Retina (tissue), 1 donor: ENCODE measurements around the gene HIPK3.
"Not testable (repeated sequence)": the region's sequence is repeated elsewhere in the genome, so short reads cannot be mapped to it uniquely, and the experiment has no call there.

Source experiments
- DNase-seq: peaks from one replicate; pipeline ENCODE4 v3.0.0-alpha.2; 2016

HIPK3 gene

DNA sequence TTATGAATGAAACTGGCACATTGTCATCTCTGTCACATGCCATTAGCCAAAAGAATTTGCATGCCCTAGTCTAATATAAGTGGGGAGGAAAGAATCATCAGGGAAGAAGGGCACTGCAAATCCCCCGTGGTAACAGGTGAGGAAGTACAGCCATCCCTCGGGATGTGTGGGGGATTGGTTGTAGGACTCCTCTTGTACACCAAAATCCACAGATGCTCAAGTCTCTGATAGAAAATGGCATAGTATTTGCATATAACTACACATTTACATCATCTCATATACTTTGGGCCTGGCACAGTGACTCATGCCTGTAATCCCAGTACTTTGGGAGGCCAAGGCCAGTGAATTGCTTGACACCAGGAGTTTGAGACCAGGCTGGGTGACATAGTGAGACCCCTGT is 109.7 kb downstream of the HIPK3 start:
- no peak for DNase-seq

DNA sequence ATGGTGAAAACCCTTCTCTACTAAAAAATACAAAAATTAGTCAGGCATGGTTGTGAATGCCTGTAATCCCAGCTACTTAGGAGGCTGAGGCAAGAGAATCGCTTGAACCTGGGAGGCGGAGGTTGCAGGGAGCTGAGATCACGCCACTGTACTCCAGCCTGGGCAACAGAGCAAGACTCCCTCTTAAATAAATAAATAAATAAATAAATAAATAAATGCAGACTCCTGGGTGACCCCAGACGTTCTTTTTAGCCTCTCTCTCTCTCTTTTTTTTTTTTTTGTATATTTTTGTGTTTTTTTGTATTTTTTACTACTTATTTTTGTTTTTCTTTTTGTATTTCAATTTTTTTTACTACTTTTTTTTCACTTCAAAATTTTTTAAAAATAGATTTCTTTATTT is 111.3 kb downstream of the HIPK3 start:
- DNase-seq, result not testable (repeated sequence)

DNA sequence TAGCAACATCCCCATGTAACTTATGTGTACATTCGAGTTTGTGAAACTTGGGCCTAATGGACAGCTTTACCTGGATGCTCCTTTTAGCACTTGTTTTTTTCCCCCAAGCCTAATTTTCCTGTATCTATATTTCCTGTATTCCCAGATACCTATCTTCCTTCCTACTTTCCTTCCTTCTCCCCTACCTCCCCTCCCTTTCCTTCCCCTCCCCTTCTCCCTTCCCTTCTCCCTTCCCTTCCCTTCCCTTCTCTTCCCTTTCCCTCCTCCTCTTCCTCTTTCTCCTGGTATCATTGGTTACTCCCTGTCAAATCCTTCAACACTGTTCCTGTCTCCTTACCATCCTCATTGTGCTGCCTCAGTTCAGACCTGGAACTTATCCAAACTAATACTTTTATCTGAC is 111.8 kb downstream of the HIPK3 start:
- no peak for DNase-seq

DNA sequence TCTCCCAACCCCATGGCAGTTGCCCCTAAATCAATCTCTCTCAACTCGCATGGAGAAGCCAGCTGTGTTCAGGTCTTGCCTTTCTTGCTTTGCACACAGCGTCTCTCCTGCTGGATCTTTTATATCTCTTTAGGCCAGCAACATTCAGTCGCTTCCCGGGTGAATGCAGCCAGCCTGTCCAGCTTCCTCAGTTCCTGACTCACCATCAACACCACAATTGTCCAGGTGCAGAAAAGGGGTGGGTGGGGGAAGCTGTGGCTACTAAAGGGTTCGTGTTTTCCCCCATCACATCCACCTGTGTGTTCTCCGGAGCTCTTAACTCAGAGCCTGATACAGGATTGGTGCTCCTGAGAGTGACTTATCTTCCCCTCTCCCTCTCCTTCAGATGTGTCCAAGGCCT is 116.5 kb downstream of the HIPK3 start:
- DNase-seq, result no peak

- DNase-seq, result no peak
Measured at GRCh38 chr11:33375236-33375635, 118.1 kb downstream of the HIPK3 start.

DNA sequence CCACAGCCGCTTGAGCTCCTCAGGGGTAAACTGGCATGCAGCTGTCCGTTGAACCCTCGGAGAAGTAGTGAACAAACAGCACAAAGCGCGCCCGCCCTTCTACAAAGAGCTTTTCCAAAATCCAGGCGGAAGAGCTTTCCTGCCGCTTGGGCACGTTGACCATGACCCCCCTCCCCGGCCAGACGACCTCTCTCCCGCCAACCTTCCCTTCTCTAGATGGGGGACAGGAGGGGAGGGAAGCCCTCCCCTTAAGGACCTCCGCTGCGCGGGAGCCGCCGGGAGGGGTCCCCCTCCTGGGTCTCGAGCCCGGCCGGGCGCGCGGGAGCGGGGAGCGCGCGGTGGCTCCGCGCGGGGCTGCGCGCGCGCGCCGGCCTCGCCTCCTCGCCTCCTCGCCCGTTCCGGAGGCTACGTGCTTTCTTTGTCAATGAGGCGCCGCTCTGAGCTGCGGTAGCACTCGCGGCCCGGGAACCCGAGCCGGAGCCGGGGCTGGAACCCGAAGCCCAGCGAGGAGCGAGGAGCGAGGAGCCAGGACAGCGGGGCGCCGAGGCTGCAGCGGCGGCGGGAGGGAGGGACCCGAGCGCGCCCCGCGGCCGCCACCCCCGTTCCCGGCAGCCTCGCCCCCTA is 118.6 kb downstream of the HIPK3 start, which contains the start of gene KIAA1549L:
TSS of gene KIAA1549L (plus strand) at position 421 of the 624 bp plus-strand sequence.
- DNase-seq, result peak; percentile 79

DNA sequence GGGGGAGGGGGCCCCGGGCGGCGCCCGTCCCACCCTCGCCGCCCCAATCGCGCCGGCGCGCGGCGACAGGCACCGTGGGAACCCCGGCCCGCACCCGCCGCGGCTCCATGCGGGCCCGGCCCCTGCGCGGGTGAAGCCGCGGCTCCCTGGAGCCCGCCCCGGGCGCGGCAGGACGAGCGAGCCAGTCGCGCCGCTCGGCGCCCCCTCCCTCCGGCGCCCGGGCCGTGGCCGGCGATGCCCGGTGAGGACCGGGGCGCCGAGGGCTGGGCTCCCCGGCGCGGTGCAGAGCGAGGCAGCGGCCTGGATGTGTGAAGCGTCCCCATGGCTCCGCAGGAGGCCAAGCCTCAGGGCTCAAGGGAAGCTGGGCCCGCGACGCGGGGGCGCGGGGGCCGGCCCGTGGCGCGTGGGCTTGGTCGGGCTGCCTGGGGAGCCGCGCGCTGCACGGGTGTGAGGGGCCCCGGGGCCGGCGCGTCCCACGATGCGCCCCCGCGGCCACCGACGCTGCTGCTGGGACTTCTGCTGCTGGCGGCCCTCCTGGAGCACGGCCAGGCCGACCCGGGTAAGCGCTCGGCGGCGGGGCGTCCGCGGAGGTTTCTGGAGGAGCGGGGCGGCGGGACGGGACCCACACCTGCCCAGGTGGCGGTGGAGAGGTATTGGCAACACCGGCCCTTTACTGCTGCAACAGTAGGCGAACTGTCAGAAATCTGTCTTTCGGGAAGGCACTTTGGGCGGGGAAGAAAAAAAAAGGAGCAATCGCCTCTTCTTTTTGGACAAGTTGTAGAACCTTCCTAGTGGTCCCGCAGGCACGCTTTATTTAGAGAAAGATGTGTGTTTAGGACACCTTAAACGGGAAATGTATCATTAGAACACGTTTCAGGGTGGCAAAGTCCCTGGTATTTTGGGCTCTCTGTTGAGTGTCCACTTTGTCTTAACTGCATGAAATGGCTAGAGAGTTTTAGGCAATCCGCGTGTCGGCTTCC is 119.4 kb downstream of the HIPK3 start:
- DNase-seq, result peak; percentile 61

GRCh38 chr11:33377412-33378370 is 120.5 kb downstream of the HIPK3 start:
- peak; percentile 10 for DNase-seq

GRCh38 chr11:33379947-33380346 is 122.8 kb downstream of the HIPK3 start:
- no peak for DNase-seq

DNA sequence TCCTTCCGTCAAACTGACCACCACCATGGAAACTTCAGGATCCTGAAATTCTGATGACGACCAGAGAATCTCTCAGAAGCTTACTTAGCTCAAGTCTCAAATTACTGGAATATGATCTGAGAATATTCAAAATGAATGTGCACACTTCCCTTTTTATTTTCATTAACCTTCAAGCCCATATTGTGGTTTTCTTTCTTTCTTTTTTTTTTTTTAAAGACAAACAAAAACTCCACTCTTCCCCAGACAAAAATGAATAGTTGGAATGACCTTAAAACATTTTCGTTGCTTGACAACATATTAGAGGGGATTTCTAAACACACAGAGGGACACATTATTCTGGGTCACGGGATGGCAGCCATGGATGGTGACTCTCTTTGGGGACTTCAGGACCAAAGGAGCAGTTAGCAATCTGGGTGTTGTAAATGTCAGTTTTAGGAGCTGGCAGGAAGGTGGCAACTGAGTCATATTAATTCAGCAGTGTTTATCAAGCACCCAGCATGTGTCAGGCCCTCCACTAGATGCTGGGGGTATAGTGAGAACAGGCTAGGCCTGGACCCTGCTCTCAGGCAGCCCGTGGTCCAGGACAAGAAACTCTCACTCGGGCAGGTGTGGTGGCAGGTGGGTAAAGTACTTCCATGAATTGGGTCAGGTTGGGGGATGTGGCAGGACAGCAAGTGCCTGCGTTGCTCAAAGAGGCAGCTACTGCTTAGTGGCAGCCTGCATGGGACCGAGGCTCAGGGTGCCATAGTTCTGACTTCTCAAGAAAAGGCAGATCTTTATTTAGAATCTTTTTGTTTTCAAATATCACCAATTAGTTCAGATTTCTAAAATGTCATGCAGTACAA is 126.1 kb downstream of the HIPK3 start:
- no peak for DNase-seq

DNA sequence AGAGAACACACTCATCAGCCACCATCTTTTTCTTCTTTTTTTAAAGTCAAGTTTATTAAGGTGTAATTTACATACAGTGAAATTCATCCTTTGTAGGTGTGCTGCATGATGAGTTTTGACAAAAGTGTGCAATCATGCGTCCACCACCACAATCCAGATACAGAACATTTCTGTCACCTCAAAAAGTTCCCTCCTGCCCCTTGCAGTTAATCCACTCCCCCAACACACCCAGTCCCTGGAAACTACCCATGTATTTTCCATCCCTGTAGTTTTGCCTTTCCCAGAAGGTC is 126.7 kb downstream of the HIPK3 start:
- no peak for DNase-seq

- DNase-seq, result no peak
Measured at GRCh38 chr11:33384220-33384619, 127.0 kb downstream of the HIPK3 start.

- DNase-seq, result no peak
Measured at GRCh38 chr11:33387581-33387980, 130.4 kb downstream of the HIPK3 start.

- no peak for DNase-seq
Measured at GRCh38 chr11:33387996-33388395, 130.8 kb downstream of the HIPK3 start.

DNA sequence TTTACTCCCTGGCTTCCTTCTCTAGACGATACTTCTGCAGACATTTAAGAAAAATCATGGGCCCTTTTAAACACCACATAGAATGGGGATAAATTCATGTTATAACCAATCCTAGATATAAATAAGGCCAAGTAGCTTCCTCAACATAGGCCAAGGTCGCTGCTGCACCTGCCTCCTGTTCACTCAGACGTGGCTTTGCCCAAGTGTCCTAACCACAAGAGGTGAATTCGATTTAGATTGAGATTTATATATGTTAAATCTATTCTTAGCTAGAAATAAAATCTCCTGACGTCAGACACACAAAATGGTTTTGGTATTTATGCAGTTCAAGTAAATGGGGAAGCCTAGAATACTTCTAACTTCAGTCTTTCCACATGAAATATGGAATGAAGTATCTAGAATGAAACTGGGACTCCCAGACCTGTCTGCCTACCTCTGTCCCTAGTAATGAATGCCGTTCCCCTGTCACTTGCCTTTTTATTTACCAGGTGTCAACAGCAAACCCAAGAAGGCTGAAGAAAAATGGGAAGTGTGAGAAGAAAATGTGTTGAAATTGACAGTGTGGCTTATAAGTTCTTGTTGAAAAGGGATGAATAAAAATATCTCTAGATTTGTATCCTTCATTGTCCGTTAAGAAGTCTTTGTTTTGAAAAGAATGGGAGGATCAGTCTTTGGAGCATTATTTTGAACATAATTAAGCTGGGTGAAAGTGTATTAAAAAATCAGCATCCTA is 131.8 kb downstream of the HIPK3 start:
- no peak for DNase-seq

DNA sequence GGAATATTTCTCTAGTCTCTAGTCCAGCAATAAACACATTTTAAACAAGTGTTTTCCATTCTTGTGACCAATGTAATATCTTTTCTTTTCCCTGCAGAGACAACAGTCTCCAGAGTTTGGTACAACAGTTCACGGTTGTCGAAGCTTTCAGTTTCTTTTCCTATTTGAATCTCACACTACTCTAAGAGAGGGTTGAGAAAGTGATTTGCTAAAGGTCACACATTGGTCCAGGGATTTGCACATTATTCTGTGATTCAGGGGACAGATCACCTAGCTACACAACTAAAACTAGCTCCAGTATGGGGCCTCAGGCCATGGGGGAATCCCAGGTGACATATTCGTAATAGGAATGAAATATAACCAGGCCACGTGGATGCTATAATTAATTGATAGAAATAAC is 132.5 kb downstream of the HIPK3 start:
- no peak for DNase-seq

DNA sequence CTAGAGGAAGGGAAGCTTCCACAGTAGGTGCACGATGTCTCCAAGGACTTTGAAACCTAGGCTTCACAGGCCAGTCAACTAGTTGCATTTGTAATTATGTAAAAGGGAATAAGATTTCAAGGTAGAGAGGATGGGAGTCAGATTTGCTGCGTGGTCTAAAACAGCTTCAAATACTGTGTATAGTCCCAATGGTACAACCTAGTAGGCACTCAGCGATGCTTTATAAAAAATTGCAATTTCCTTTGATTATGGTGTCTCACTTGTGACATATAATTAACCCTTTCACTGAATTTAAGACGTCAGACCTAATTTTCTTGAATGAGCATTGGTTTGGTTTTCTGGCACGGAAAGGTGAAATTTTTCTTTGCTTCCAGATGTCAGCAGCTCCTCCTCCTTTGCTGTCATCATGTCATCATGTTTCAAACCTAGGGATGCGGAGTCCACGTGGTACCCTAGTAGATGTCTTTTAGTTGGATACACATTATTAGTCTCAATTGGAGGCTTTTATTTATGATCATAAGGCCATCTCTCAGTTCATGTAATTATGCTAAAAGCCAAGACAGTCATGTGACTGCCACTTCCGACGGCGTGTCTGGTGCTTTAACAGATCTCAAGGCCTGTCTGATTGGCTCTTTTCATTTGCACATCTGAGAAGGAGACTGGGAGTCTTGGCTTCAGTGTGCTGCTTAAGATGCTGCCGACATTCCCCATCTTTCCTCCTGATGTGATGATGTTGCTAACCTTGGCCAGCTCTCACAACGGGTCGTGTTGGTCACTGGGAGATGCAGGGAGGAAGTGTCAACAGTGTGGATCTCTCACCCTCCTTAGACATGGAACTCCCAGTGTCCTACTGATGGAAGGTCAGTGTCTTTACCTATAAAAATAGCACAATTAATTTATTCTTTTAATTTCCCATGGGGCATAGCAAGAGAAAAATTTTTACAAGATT is 134.0 kb downstream of the HIPK3 start:
- no peak for DNase-seq

DNA sequence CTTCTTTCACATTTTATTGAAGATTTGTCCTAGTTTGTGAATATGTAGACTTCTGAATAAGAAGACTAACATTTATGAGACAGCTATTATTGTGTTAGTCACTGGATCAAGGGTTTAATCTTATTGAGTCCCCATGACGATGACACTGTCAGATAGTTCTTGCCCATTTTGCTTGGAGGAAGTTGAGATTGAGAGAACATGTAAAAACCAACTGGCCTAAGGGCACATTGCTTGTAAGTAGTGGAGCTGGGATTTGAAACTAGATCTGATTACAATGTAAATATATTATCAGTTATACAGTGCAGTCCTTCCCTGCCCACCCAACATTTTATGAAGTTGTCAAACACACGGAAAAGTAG is 134.7 kb downstream of the HIPK3 start:
- DNase-seq, result no peak

DNA sequence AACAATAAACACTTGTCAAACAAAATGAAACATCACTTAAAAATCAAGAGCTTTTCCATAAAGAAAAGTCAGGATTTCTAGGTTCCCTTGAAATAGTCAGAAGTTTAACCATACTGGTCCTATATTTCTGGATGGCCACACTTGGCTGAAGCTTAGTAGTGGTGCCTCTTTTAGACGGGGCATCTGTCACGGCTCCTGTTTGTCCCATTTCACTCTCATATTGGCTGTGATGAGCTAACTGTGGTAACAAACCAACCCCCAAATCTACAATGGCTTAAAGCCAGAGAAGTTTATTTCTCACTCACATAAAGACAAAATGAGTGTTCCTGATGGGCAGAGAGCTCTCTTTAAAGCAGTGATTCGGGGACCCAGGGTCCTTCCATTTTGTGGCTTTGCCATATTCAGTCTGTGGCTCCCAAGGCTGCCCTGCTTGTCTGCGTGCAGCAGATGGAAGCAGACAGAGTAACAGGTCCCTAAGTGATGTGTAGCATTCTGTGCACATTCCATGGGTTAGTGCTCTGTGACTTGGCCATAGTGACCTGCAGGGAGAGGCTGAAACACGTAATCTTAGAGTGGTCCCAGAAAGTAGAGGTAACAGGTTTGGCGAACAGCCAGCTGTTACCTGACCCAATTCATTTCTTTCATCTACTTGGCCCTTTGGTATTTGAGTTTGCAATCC is 137.4 kb downstream of the HIPK3 start:
- DNase-seq, result no peak

GRCh38 chr11:33396361-33396760 is 139.2 kb downstream of the HIPK3 start:
- DNase-seq, result no peak
